ENCODE measurements around the gene KHDC1L.
"Not testable (repeated sequence)": the region's sequence is repeated elsewhere in the genome, so short reads cannot be mapped to it uniquely, and the experiment has no call there.

The KHDC1L gene

GRCh38 chr6:73200247-73200646, 25.0 kb downstream of the KHDC1L start:
- no peak for TF ChIP-seq CTCF (IDR thresholded peaks at IDR 0.05; ENCODE audit: low read depth, low read length, poor library complexity, severe bottlenecking)
- TF ChIP-seq EZH2phosphoT487 (IDR thresholded peaks at IDR 0.05; ENCODE audit: borderline replicate concordance, low read length): no peak
- Histone ChIP-seq H3K4me3 (ENCODE audit: low read length) (no peak overlapping the region), H3K27ac (ENCODE audit: low read depth, low read length) (no peak overlapping the region), H3K27me3 (ENCODE audit: control insufficient read depth, low read length) (no peaks in the 10 kb centered on the region), H3K36me3 (ENCODE audit: control insufficient read depth, low read length) (peaks cover 20% of the 10 kb centered on the region), H3K9me2 (replicated peaks; ENCODE audit: control insufficient read depth, low read length) (no peaks in the 10 kb centered on the region), H3F3A (ENCODE audit: control insufficient read depth, insufficient read depth) (no peaks in the 10 kb centered on the region; the same call in 1 of the 2 replicates), H3K79me2 (ENCODE audit: control insufficient read depth, low read length) (no peaks in the 10 kb centered on the region), H3K4me1 (ENCODE audit: control insufficient read depth, low read length) (peaks cover 8% of the 10 kb centered on the region), H3K9me3 (ENCODE audit: control insufficient read depth, insufficient read depth, low read length) (no peaks in the 10 kb centered on the region), H3K4me2 (ENCODE audit: low read length) (no peak overlapping the region), H4K20me1 (ENCODE audit: control insufficient read depth, insufficient read depth, low read depth, low read length) (no peaks in the 10 kb centered on the region)

GRCh38 chr6:73194744-73195143, 30.6 kb downstream of the KHDC1L start:
- H3K4me3 ChIP-seq (ENCODE audit: low read length): no peak overlapping the region
- H3K9me3 ChIP-seq (ENCODE audit: control insufficient read depth, insufficient read depth, low read length): no peaks in the 10 kb centered on the region
- H3K9me2 ChIP-seq (replicated peaks; ENCODE audit: control insufficient read depth, low read length): no peaks in the 10 kb centered on the region
- no peaks in the 10 kb centered on the region; the same call in 1 of the 2 replicates for H3F3A ChIP-seq (ENCODE audit: control insufficient read depth, insufficient read depth)
- H3K4me1 ChIP-seq (ENCODE audit: control insufficient read depth, low read length): peaks cover 8% of the 10 kb centered on the region
- H3K79me2 ChIP-seq (ENCODE audit: control insufficient read depth, low read length): no peaks in the 10 kb centered on the region
- no peaks in the 10 kb centered on the region for H3K27me3 ChIP-seq (ENCODE audit: control insufficient read depth, low read length)
- H4K20me1 ChIP-seq (ENCODE audit: control insufficient read depth, insufficient read depth, low read depth, low read length): no peaks in the 10 kb centered on the region
- no peak overlapping the region for H3K4me2 ChIP-seq (ENCODE audit: low read length)
- peaks cover 45% of the 10 kb centered on the region for H3K36me3 ChIP-seq (ENCODE audit: control insufficient read depth, low read length)
- no peak overlapping the region for H3K27ac ChIP-seq (ENCODE audit: low read depth, low read length)
- no peak for TF ChIP-seq CTCF (IDR thresholded peaks at IDR 0.05; ENCODE audit: low read depth, low read length, poor library complexity, severe bottlenecking)
- TF ChIP-seq EZH2phosphoT487 (IDR thresholded peaks at IDR 0.05; ENCODE audit: borderline replicate concordance, low read length): no peak

- not testable (repeated sequence) for H4K20me1 ChIP-seq (ENCODE audit: control insufficient read depth, insufficient read depth, low read depth, low read length); H3K27ac ChIP-seq (ENCODE audit: low read depth, low read length); H3K4me1 ChIP-seq (ENCODE audit: control insufficient read depth, low read length); H3K27me3 ChIP-seq (ENCODE audit: control insufficient read depth, low read length); H3K4me3 ChIP-seq (ENCODE audit: low read length); H3K9me3 ChIP-seq (ENCODE audit: control insufficient read depth, insufficient read depth, low read length); H3K79me2 ChIP-seq (ENCODE audit: control insufficient read depth, low read length); H3K9me2 ChIP-seq (replicated peaks; ENCODE audit: control insufficient read depth, low read length); H3K4me2 ChIP-seq (ENCODE audit: low read length); H3F3A ChIP-seq (ENCODE audit: control insufficient read depth, insufficient read depth)
- H3K36me3 ChIP-seq (ENCODE audit: control insufficient read depth, low read length): peaks cover 45% of the 10 kb centered on the region
Observed at GRCh38 chr6:73193302-73193701, 32.0 kb downstream of the KHDC1L start.

DNA sequence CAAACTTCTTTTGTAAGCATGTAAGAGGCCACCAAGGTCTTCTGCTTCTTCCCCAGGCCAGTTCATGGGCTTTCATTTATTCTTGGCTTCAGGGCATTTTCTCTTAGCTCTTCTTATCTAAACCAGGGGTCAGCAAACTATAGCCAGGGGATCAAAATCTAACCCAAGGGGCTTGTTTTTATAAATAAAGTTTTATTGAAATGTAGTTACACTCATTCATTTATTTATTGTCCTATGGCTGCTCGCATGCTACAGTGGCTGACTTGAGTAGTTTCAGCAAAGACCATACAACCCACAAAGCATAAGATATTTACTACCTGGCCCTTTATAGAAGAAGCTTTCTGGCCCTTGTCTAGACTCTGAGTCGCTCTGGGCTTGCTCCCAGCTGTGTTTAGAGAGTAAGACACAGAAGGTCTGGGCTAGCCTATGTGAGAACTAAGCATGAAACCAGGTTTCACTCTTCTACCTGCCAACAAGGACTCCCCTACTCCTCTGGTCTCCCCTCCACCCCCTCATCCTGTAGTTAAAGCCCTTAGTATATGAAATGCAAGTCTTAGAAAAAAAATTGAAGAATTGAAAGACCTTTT, 43.2 kb downstream of the KHDC1L start:
- H3K9me3 ChIP-seq (ENCODE audit: control insufficient read depth, insufficient read depth, low read length): no peaks in the 10 kb centered on the region
- H3K27me3 ChIP-seq (ENCODE audit: control insufficient read depth, low read length): no peaks in the 10 kb centered on the region
- H3K36me3 ChIP-seq (ENCODE audit: control insufficient read depth, low read length): 0 out of 2 replicates have a peak, but pooled peaks cover 3% of the 10 kb centered on the region
- peaks cover 3% of the 10 kb centered on the region; the same call in 1 of the 2 replicates for H3K79me2 ChIP-seq (ENCODE audit: control insufficient read depth, low read length)
- no peaks in the 10 kb centered on the region for H3K9me2 ChIP-seq (replicated peaks; ENCODE audit: control insufficient read depth, low read length)
- no peak overlapping the region for H3K4me2 ChIP-seq (ENCODE audit: low read length)
- no peaks in the 10 kb centered on the region for H4K20me1 ChIP-seq (ENCODE audit: control insufficient read depth, insufficient read depth, low read depth, low read length)
- H3F3A ChIP-seq (ENCODE audit: control insufficient read depth, insufficient read depth): peaks cover 19% of the 10 kb centered on the region
- H3K27ac ChIP-seq (ENCODE audit: low read depth, low read length): no peak overlapping the region
- no peak for TF ChIP-seq EZH2phosphoT487 (IDR thresholded peaks at IDR 0.05; ENCODE audit: borderline replicate concordance, low read length)
- TF ChIP-seq CTCF (IDR thresholded peaks at IDR 0.05; ENCODE audit: low read depth, low read length, poor library complexity, severe bottlenecking): no peak
- H3K4me1 ChIP-seq (ENCODE audit: control insufficient read depth, low read length): peaks cover 45% of the 10 kb centered on the region
- no peak overlapping the region for H3K4me3 ChIP-seq (ENCODE audit: low read length)

Data from DOHH2 (cell line).